ENCODE data around the gene OTUD5.

DNA sequence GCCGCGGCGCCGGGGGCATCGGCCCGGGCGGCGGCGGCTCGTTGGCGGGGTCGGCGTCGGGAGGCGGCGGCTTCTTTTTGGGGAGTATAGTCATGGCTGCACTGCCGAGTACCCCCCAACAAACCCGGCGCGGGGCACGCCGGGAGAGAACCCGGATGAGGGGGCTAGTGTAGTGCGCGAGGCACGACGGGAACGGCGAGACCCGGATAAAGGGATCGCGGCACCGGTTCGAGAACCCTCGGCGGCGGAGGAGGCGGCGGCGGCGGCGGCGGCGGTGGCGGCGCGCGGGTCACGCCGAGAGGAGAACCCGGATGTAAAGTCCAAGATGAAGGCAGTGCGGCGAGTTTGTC lies at the start of gene OTUD5:
- TF ChIP-seq, protein P1, sequence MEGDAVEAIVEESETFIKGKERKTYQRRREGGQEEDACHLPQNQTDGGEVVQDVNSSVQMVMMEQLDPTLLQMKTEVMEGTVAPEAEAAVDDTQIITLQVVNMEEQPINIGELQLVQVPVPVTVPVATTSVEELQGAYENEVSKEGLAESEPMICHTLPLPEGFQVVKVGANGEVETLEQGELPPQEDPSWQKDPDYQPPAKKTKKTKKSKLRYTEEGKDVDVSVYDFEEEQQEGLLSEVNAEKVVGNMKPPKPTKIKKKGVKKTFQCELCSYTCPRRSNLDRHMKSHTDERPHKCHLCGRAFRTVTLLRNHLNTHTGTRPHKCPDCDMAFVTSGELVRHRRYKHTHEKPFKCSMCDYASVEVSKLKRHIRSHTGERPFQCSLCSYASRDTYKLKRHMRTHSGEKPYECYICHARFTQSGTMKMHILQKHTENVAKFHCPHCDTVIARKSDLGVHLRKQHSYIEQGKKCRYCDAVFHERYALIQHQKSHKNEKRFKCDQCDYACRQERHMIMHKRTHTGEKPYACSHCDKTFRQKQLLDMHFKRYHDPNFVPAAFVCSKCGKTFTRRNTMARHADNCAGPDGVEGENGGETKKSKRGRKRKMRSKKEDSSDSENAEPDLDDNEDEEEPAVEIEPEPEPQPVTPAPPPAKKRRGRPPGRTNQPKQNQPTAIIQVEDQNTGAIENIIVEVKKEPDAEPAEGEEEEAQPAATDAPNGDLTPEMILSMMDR (IDR thresholded peaks at IDR 0.05): no peak
- TF ChIP-seq POLR2AphosphoS5 (IDR thresholded peaks at IDR 0.05; ENCODE audit: low read depth, low read length): peak; percentile 36; the same call in 1 of the 2 replicates
- TF ChIP-seq, protein P2, sequence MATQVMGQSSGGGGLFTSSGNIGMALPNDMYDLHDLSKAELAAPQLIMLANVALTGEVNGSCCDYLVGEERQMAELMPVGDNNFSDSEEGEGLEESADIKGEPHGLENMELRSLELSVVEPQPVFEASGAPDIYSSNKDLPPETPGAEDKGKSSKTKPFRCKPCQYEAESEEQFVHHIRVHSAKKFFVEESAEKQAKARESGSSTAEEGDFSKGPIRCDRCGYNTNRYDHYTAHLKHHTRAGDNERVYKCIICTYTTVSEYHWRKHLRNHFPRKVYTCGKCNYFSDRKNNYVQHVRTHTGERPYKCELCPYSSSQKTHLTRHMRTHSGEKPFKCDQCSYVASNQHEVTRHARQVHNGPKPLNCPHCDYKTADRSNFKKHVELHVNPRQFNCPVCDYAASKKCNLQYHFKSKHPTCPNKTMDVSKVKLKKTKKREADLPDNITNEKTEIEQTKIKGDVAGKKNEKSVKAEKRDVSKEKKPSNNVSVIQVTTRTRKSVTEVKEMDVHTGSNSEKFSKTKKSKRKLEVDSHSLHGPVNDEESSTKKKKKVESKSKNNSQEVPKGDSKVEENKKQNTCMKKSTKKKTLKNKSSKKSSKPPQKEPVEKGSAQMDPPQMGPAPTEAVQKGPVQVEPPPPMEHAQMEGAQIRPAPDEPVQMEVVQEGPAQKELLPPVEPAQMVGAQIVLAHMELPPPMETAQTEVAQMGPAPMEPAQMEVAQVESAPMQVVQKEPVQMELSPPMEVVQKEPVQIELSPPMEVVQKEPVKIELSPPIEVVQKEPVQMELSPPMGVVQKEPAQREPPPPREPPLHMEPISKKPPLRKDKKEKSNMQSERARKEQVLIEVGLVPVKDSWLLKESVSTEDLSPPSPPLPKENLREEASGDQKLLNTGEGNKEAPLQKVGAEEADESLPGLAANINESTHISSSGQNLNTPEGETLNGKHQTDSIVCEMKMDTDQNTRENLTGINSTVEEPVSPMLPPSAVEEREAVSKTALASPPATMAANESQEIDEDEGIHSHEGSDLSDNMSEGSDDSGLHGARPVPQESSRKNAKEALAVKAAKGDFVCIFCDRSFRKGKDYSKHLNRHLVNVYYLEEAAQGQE (IDR thresholded peaks at IDR 0.05; ENCODE audit: insufficient read depth in 1 of 2, low read depth in 2 of 2, low read length in 1 of 2): no peak
- TF ChIP-seq TCF7L2 (IDR thresholded peaks at IDR 0.05; ENCODE audit: low read depth, low read length): no peak
- no peak for TF ChIP-seq SIN3A (IDR thresholded peaks at IDR 0.05; ENCODE audit: borderline replicate concordance, insufficient read depth, low read depth, low read length)

All from Panc1 (cell line).